Measurements from ENCODE around the gene RGS9. TPM values are rescaled to one million over a fixed set of nuclear protein-coding genes. Genes with fewer than 3 reads are reported as not detected.

RGS9 gene
- total and polyA plus RNA-seq, 4 donors: 2.1 to 10.6 (median 3.3) TPM

GRCh38 chr17:65198653-65199382 lies 61.6 kb downstream of the RGS9 start:
- H3K4me1 ChIP-seq (ENCODE audit: control insufficient read depth in 5 of 5, insufficient read depth in 5 of 5, low read length in 5 of 5): no peaks in the 10 kb centered on the region
- peaks cover 0 to 3% (median 0%) of the 10 kb centered on the region in 4 donors for H3K36me3 ChIP-seq (ENCODE audit: control insufficient read depth in 4 of 4, insufficient read depth in 4 of 4, low read length in 4 of 4)
- WGBS, 2 donors: 19 to 24% methylated on average over 7 of the region's 7 CpGs
- DNase-seq: peak; percentile 27 to 79 (median 71)
- no peak overlapping the region for H3K4me3 ChIP-seq
- no peak overlapping the region for H3K9ac ChIP-seq (ENCODE audit: insufficient read depth in 1 of 2, low read length in 2 of 2)
- TF ChIP-seq CTCF (IDR thresholded peaks at IDR 0.05; ENCODE audit: control extremely low read depth, extremely low read depth): peak; percentile 70
- H3K27ac ChIP-seq (ENCODE audit: low read depth in 1 of 2, low read length in 1 of 2): no peak overlapping the region
- H3K27me3 ChIP-seq (ENCODE audit: control insufficient read depth in 3 of 3, insufficient read depth in 3 of 3, low read length in 2 of 3): no peaks in the 10 kb centered on the region
- H3K9me3 ChIP-seq (ENCODE audit: control insufficient read depth in 4 of 4, insufficient read depth in 3 of 4, low read length in 3 of 4): no peaks in the 10 kb centered on the region
- no peak for ATAC-seq (ENCODE audit: insufficient read depth, low FRiP score)

- Histone ChIP-seq H3K9me3 (ENCODE audit: control insufficient read depth in 4 of 4, insufficient read depth in 3 of 4, low read length in 3 of 4) (no peaks in the 10 kb centered on the region), H3K36me3 (ENCODE audit: control insufficient read depth in 4 of 4, insufficient read depth in 4 of 4, low read length in 4 of 4) (peaks cover 0 to 3% (median 0%) of the 10 kb centered on the region in 4 donors), H3K9ac (ENCODE audit: insufficient read depth in 1 of 2, low read length in 2 of 2) (no peak overlapping the region), H3K27me3 (ENCODE audit: control insufficient read depth in 3 of 3, insufficient read depth in 3 of 3, low read length in 2 of 3) (no peaks in the 10 kb centered on the region), H3K4me1 (ENCODE audit: control insufficient read depth in 5 of 5, insufficient read depth in 5 of 5, low read length in 5 of 5) (no peaks in the 10 kb centered on the region), H3K27ac (ENCODE audit: low read depth in 1 of 2, low read length in 1 of 2) (no peak overlapping the region), H3K4me3 (no peak overlapping the region)
- ATAC-seq (ENCODE audit: insufficient read depth, low FRiP score) (no peak), DNase-seq (no peak)
- no peak for TF ChIP-seq CTCF (IDR thresholded peaks at IDR 0.05; ENCODE audit: control extremely low read depth, extremely low read depth)
- WGBS, 2 donors: 84 to 88% methylated on average over 10 of the region's 10 CpGs
Measured at GRCh38 chr17:65201331-65201730, 64.2 kb downstream of the RGS9 start.

GRCh38 chr17:65202844-65203571 lies 65.8 kb downstream of the RGS9 start:
- ATAC-seq (ENCODE audit: insufficient read depth, low FRiP score): no peak
- Histone ChIP-seq H3K9me3 (ENCODE audit: control insufficient read depth in 4 of 4, insufficient read depth in 3 of 4, low read length in 3 of 4) (no peaks in the 10 kb centered on the region), H3K4me1 (ENCODE audit: control insufficient read depth in 5 of 5, insufficient read depth in 5 of 5, low read length in 5 of 5) (no peaks in the 10 kb centered on the region), H3K36me3 (ENCODE audit: control insufficient read depth in 4 of 4, insufficient read depth in 4 of 4, low read length in 4 of 4) (peaks cover 0 to 3% (median 0%) of the 10 kb centered on the region in 4 donors), H3K27ac (ENCODE audit: low read depth in 1 of 2, low read length in 1 of 2) (no peak overlapping the region), H3K9ac (ENCODE audit: insufficient read depth in 1 of 2, low read length in 2 of 2) (no peak overlapping the region), H3K4me3 (no peak overlapping the region), H3K27me3 (ENCODE audit: control insufficient read depth in 3 of 3, insufficient read depth in 3 of 3, low read length in 2 of 3) (no peaks in the 10 kb centered on the region)
- DNase-seq: no peak
- WGBS, 2 donors: 69 to 78% methylated on average over 9 of the region's 9 CpGs
- TF ChIP-seq CTCF (IDR thresholded peaks at IDR 0.05; ENCODE audit: control extremely low read depth, extremely low read depth): no peak

All from lung (tissue), 12 donors.